GM12878 (cell line): ENCODE data around the gene MSL3. TPM values are rescaled to one million over a fixed set of nuclear protein-coding genes. Genes with fewer than 3 reads are reported as not detected.

Experiments used
- ATAC-seq: fragments of 200-7000 bp; cut with Tn5 transposase; 3 replicates; pipeline ENCODE4 v1.9.1; 2020; ENCODE audit warnings: mild to moderate bottlenecking, moderate library complexity
- BruUV-seq: library from RNA; stranded (reverse); fragments of 400-500 nt; replicated peaks from 2 replicates; lab custom pipeline; 2021; lab: Mats Ljungman, UMichigan
- CTCF ChIA-PET: fragments of 300-600 bp; sonication (Branson Sonifier 250); formaldehyde crosslinking; extraction: SDS; loops from one replicate; lab custom pipeline; 2021; ENCODE audit warnings: inconsistent platforms; lab: Yijun Ruan, JAX
- POLR2A ChIA-PET: fragments of 350-600 bp; formaldehyde crosslinking; extraction: SDS; loops from one replicate; lab custom pipeline; 2021; ENCODE audit warnings: inconsistent platforms; lab: Charles Lee
- RAD21 ChIA-PET: fragments of 300-600 bp; sonication (Branson Sonifier 250); formaldehyde crosslinking; loops from one replicate; lab custom pipeline; 2023; ENCODE audit warnings: antibody characterized with exemption; ENCODE audit not compliant: unreplicated experiment; lab: Charles Lee
- SMC1A ChIA-PET: fragments of 300-600 bp; sonication (Branson Sonifier 250); formaldehyde crosslinking; loops from one replicate; lab custom pipeline; 2023; ENCODE audit not compliant: unreplicated experiment, uncharacterized antibody; lab: Charles Lee
- DNase-seq: peaks from one replicate; pipeline ENCODE4 v3.0.0-alpha.2; 2011; ENCODE audit warnings: low read depth, low spot score
- FAIRE-seq: peaks from 3 replicates; lab custom pipeline; 2011; peaks lifted over from hg19 to GRCh38; lab: Jason Lieb, UNC
- H2AFZ ChIP-seq: 2 replicates; pipeline ENCODE4 v1.6.0; 2011; ENCODE audit warnings: low read depth, low read length, control low read depth; ENCODE audit not compliant: control insufficient read depth
- H3K27ac ChIP-seq: 2 replicates; pipeline ENCODE4 v1.5.1; 2011; ENCODE audit warnings: control low read depth; ENCODE audit not compliant: control insufficient read depth, insufficient read depth
- H3K27me3 ChIP-seq, 2 experiments: replicated peaks in 1 of 2; 2 replicates each; pipeline versions ENCODE4 v1.6.0 to v1.6.1; 2011; ENCODE audit warnings: low read length in 1 of 2; ENCODE audit not compliant: control insufficient read depth in 2 of 2, insufficient read depth in 2 of 2
- H3K36me3 ChIP-seq, 2 experiments: 2 replicates each; pipeline ENCODE4 v1.5.1; 2011; ENCODE audit warnings: low read length in 1 of 2; ENCODE audit not compliant: control insufficient read depth in 2 of 2, insufficient read depth in 2 of 2
- H3K4me1 ChIP-seq: 2 replicates; pipeline ENCODE4 v1.6.1; 2011; ENCODE audit warnings: mild to moderate bottlenecking, low read length, moderate library complexity, mixed read lengths; ENCODE audit not compliant: control insufficient read depth, insufficient read depth
- H3K4me2 ChIP-seq: 2 replicates; pipeline ENCODE4 v1.6.0; 2011; ENCODE audit warnings: control low read depth; ENCODE audit not compliant: control insufficient read depth, insufficient read depth
- H3K4me3 ChIP-seq: fragments of 200-600 bp; sonication (generic); 2 replicates; pipeline ENCODE4 v1.5.1; 2016
- H3K79me2 ChIP-seq: 2 replicates; pipeline ENCODE4 v1.6.0; 2011; ENCODE audit warnings: low read length; ENCODE audit not compliant: control insufficient read depth, insufficient read depth
- H3K9ac ChIP-seq: 2 replicates; pipeline ENCODE4 v1.8.0; 2011; ENCODE audit warnings: low read length, control low read depth, mixed read lengths; ENCODE audit not compliant: control insufficient read depth, insufficient read depth
- H3K9me3 ChIP-seq: replicated peaks from 3 replicates; pipeline ENCODE4 v1.5.1; 2011; ENCODE audit warnings: mild to moderate bottlenecking, low read length; ENCODE audit not compliant: control insufficient read depth, insufficient read depth
- H4K20me1 ChIP-seq: 2 replicates; pipeline ENCODE4 v1.6.0; 2011; ENCODE audit not compliant: control insufficient read depth, insufficient read depth
- EED ChIP-seq: sonication (generic); IDR thresholded peaks from 2 replicates; pipeline ENCODE4 v1.6.1; 2016; ENCODE audit warnings: antibody characterized with exemption, low read depth
- ETV6 ChIP-seq, 2 experiments: fragments of 450-650 bp in 1 of 2; IDR thresholded peaks in 1 of 2; conservative IDR thresholded peaks in 1 of 2; 2 replicates each; pipeline ENCODE4 v1.6.1; 2014; ENCODE audit warnings: antibody characterized with exemption in 1 of 2, borderline replicate concordance in 1 of 2, low read depth in 1 of 2, mild to moderate bottlenecking in 1 of 2, moderate library complexity in 1 of 2
- MTA2 ChIP-seq: fragments of 450-650 bp; IDR thresholded peaks from 2 replicates; pipeline ENCODE4 v1.6.1; 2016; ENCODE audit warnings: low read depth, mild to moderate bottlenecking, moderate library complexity
- NFYA ChIP-seq: IDR thresholded peaks from 2 replicates; pipeline ENCODE4 v1.6.1; 2011; ENCODE audit warnings: low read depth, mild to moderate bottlenecking, low read length, improper control_type of control experiment, borderline replicate concordance
- PML ChIP-seq: IDR thresholded peaks from 2 replicates; pipeline ENCODE4 v1.6.1; 2012; ENCODE audit warnings: low read length, inconsistent platforms
- PRDM15 ChIP-seq: fragments of 450-650 bp; formaldehyde crosslinking; IDR thresholded peaks from 2 replicates; pipeline ENCODE4 v1.4.0; 2020; ENCODE audit warnings: mild to moderate bottlenecking, moderate library complexity
- USF2 ChIP-seq: IDR thresholded peaks from 2 replicates; pipeline ENCODE4 v1.6.1; 2011; ENCODE audit warnings: low read depth, low read length, improper control_type of control experiment, borderline replicate concordance
- YBX1 ChIP-seq: fragments of 450-650 bp; IDR thresholded peaks from 2 replicates; pipeline ENCODE4 v1.6.1; 2016; ENCODE audit warnings: antibody characterized with exemption
- YY1 ChIP-seq: IDR thresholded peaks from 2 replicates; pipeline ENCODE4 v1.6.1; 2011; ENCODE audit warnings: low read depth, mild to moderate bottlenecking, low read length
- ZNF384 ChIP-seq: IDR thresholded peaks from 2 replicates; pipeline ENCODE4 v1.6.1; 2012; ENCODE audit warnings: low read depth, mild to moderate bottlenecking, low read length, improper control_type of control experiment, borderline replicate concordance
- WGBS: methylation state at CpG from one replicate; pipeline ENCODE4 v1.1.6; 2016; ENCODE audit warnings: low lambda C conversion rate; ENCODE audit not compliant: insufficient replicate concordance, insufficient coverage; ENCODE audit errors: missing lambda C conversion rate; 5-methylcytosine and 5-hydroxymethylcytosine counted together
- in situ Hi-C: fragments of 300-500 bp; cut with MboI; formaldehyde crosslinking; loops from 9 replicates; pipeline ENCODE4 v1.14.3; 2018; ENCODE audit warnings: mixed read lengths
- intact Hi-C: fragments of 100-400 bp; cut with micrococcal nuclease; formaldehyde crosslinking; loops from one replicate; pipeline ENCODE4 v1.14.2; 2022; ENCODE audit not compliant: unreplicated experiment
- polyA plus RNA-seq, 11 experiments: library from polyadenylated mRNA; depleted of rRNA in 4 of 11; unstranded in 6 of 11; stranded (reverse) in 5 of 11; fragments of >200 nt; fragmentation: Nextera tagmentation in 4 of 11; fragmentation: Illumina TruSeq in 1 of 11; extraction: Ambion mirVana in 4 of 11; extraction: Trizol in 1 of 11; gene quantifications; 1 replicate in 1 of 11; 2 replicates in 10 of 11; pipeline versions ENCODE4 v1.2.1 to v1.2.3, GENCODE V29; 2011 to 2016; ENCODE audit warnings: inconsistent platforms in 2 of 11, missing spikeins in 2 of 11, low read depth in 1 of 11
- total RNA-seq, 4 experiments: library from RNA; depleted of rRNA in 3 of 4; stranded (reverse); fragments of >200 nt in 3 of 4; fragmentation: Illumina TruSeq in 1 of 4; extraction: Trizol in 1 of 4; gene quantifications; 2 replicates each; pipeline versions ENCODE4 v1.2.1 to v1.2.3, GENCODE V29; 2013 to 2021

Gene MSL3
- total and polyA plus RNA-seq, 10 of the 15 experiments (the other 5 are each of a cell fraction or from before 2014, with no cell fraction given) = 28.4 to 438 (median 40.7) TPM

GRCh38 chrX:11722304-11722703, 35.7 kb upstream of the MSL3 start:
- no peaks in the 10 kb centered on the region for H3K27me3 ChIP-seq
- WGBS = 80% methylated on average over 5 of the region's 5 CpGs
- H4K20me1 ChIP-seq = no peaks in the 10 kb centered on the region
- ChIA-PET SMC1A (interaction anchor here (1.0 to 4.1 kb wide), 8 partner anchors 11 to 180 kb away, joined by 3 to 31 read pairs (median 6); no protein-coding TSS in a partner anchor), CTCF (interaction anchor here (1.0 to 3.5 kb wide), 6 partner anchors 20 to 187 kb away, joined by 3 to 35 read pairs (median 4); no protein-coding TSS in a partner anchor), RAD21 (interaction anchor here (0.6 to 1.2 kb wide), 4 partner anchors 140 to 641 kb away, joined by 3 to 4 read pairs (median 4); no protein-coding TSS in a partner anchor), POLR2A (no interaction called here)
- H2AFZ ChIP-seq = no peak overlapping the region
- H3K36me3 ChIP-seq = no peaks in the 10 kb centered on the region
- FAIRE-seq = no peak
- no TSS peak for BruUV-seq
- no peak for ATAC-seq
- intact Hi-C loops (no loop called here), in situ Hi-C loops (no loop called here)
- H3K4me3 ChIP-seq = no peak overlapping the region
- DNase-seq = no peak
- no peaks in the 10 kb centered on the region for H3K79me2 ChIP-seq
- no peaks in the 10 kb centered on the region for H3K9me3 ChIP-seq
- H3K27ac ChIP-seq = no peak overlapping the region
- no peak overlapping the region for H3K4me2 ChIP-seq
- H3K9ac ChIP-seq = no peak overlapping the region
- H3K4me1 ChIP-seq = no peaks in the 10 kb centered on the region
- no peak for TF ChIP-seq ZNF384
- TF ChIP-seq PRDM15 (CRISPR knock-in tag) = no peak
- TF ChIP-seq NFYA = no peak
- TF ChIP-seq USF2 = no peak
- TF ChIP-seq ETV6 (conservative IDR thresholded peaks at IDR 0.05 in 1 of 2, IDR thresholded peaks at IDR 0.05 in 1 of 2; ENCODE audit: borderline replicate concordance in 1 of 2, low read depth in 1 of 2) = no peak
- no peak for TF ChIP-seq MTA2
- no peak for TF ChIP-seq YY1
- no peak for TF ChIP-seq YBX1
- no peak for TF ChIP-seq EED
- no peak for TF ChIP-seq PML
